ENCODE results near the gene DOHH. TPM values are rescaled to one million over a fixed set of nuclear protein-coding genes. Genes with fewer than 3 reads are reported as not detected.

DOHH gene
- total RNA-seq: 12.2 TPM
- long read RNA-seq, transcript DOHH-201 (5 exons, 2,031 nt): major isoform, 48 of 59 reads
- long read RNA-seq, partial matches to known transcripts: 8 of 59 reads
- long read RNA-seq, other reads (novel, unspliced or antisense): 3 of 59 reads

- Histone ChIP-seq H3K4me1 (peaks cover 16% of the 10 kb centered on the region), H3K4me3 (peak within 1 kb of the TSS; percentile 95), H3K27me3 (no peaks in the 10 kb centered on the region), H3K9me3 (no peaks in the 10 kb centered on the region), H3K36me3 (peaks cover 11% of the 10 kb centered on the region), H3K27ac (peak within 1 kb of the TSS; percentile 100)
- intact Hi-C loops (cut with DNase I): no loop called here
- ATAC-seq (peak; percentile 94), DNase-seq (peak; percentile 97)
- TF ChIP-seq CTCF (IDR thresholded peaks at IDR 0.05): no peak
Observed at GRCh38 chr19:3500429-3501101, at the start of gene DOHH. Gene DOHH, minus strand, starts transcription at chr19:3500674. Its CDS starts 3,860 bp downstream, at chr19:3496814.

GRCh38 chr19:3549816-3550215 lies 49.3 kb upstream of the DOHH start:
- DNase-seq: no peak
- peaks cover 6% of the 10 kb centered on the region for H3K36me3 ChIP-seq
- no peak overlapping the region for H3K27ac ChIP-seq
- intact Hi-C loops (cut with DNase I): loop anchor here (10.0 kb wide), 1 partner anchor 65 kb away; no protein-coding TSS in a partner anchor
- H3K9me3 ChIP-seq: no peaks in the 10 kb centered on the region
- no peaks in the 10 kb centered on the region for H3K27me3 ChIP-seq
- peaks cover 5% of the 10 kb centered on the region for H3K4me1 ChIP-seq
- ATAC-seq: no peak
- TF ChIP-seq CTCF (IDR thresholded peaks at IDR 0.05): no peak
- no peak overlapping the region for H3K4me3 ChIP-seq

- no peaks in the 10 kb centered on the region for H3K4me1 ChIP-seq
- TF ChIP-seq CTCF (IDR thresholded peaks at IDR 0.05): no peak
- H3K27ac ChIP-seq: no peak overlapping the region
- no peaks in the 10 kb centered on the region for H3K9me3 ChIP-seq
- DNase-seq (peak; percentile 82), ATAC-seq (peak; percentile 59)
- no peaks in the 10 kb centered on the region for H3K27me3 ChIP-seq
- intact Hi-C loops (cut with DNase I): loop anchor here (10.0 kb wide), 1 partner anchor 66 kb away; no protein-coding TSS in a partner anchor
- H3K4me3 ChIP-seq: no peak overlapping the region
- peaks cover 6% of the 10 kb centered on the region for H3K36me3 ChIP-seq
Observed at GRCh38 chr19:3548606-3549005, 48.1 kb upstream of the DOHH start.

- intact Hi-C loops (cut with DNase I): loop anchor here (10.0 kb wide), 1 partner anchor 67 kb away; no protein-coding TSS in a partner anchor
- Histone ChIP-seq H3K27ac (no peak overlapping the region), H3K36me3 (peaks cover 6% of the 10 kb centered on the region), H3K9me3 (no peaks in the 10 kb centered on the region), H3K4me3 (no peak overlapping the region), H3K4me1 (no peaks in the 10 kb centered on the region), H3K27me3 (no peaks in the 10 kb centered on the region)
- ATAC-seq (no peak), DNase-seq (no peak)
- no peak for TF ChIP-seq CTCF (IDR thresholded peaks at IDR 0.05)
Observed at GRCh38 chr19:3547767-3548282, 47.4 kb upstream of the DOHH start.

- Histone ChIP-seq H3K27ac (no peak overlapping the region), H3K27me3 (no peaks in the 10 kb centered on the region), H3K9me3 (no peaks in the 10 kb centered on the region), H3K4me3 (no peak overlapping the region), H3K36me3 (peaks cover 6% of the 10 kb centered on the region), H3K4me1 (no peaks in the 10 kb centered on the region)
- DNase-seq (no peak), ATAC-seq (peak; percentile 6)
- intact Hi-C loops (cut with DNase I): loop anchor here (10.0 kb wide), 1 partner anchor 67 kb away; no protein-coding TSS in a partner anchor
- peak; percentile 54 for TF ChIP-seq CTCF (IDR thresholded peaks at IDR 0.05)
Observed at GRCh38 chr19:3547301-3547731, 46.8 kb upstream of the DOHH start.

All from upper lobe of right lung (tissue), 1 donor.